Effector memory CD4-positive, alpha-beta T cell (primary cell): ENCODE results near the gene TBX19.

Experiments used
- DNase-seq, 3 donors: peaks; one replicate each; pipeline ENCODE4 v3.0.0-alpha.2; 2020
- H3K27ac ChIP-seq: 2 replicates; pipeline ENCODE4 v1.7.0; 2013; ENCODE audit warnings: mild to moderate bottlenecking, low read length, moderate library complexity; ENCODE audit not compliant: insufficient read depth, poor library complexity, severe bottlenecking
- H3K27me3 ChIP-seq: replicated peaks from 2 replicates; pipeline ENCODE4 v1.7.0; 2013; ENCODE audit warnings: mild to moderate bottlenecking, low read length; ENCODE audit not compliant: insufficient read depth, control insufficient read depth, poor library complexity, severe bottlenecking
- H3K36me3 ChIP-seq: 2 replicates; pipeline ENCODE4 v1.7.0; 2013; ENCODE audit warnings: mild to moderate bottlenecking, low read length, moderate library complexity; ENCODE audit not compliant: control insufficient read depth, insufficient read depth
- H3K4me1 ChIP-seq: 2 replicates; pipeline ENCODE4 v1.7.0; 2013; ENCODE audit warnings: low read length, mild to moderate bottlenecking; ENCODE audit not compliant: control insufficient read depth, insufficient read depth, poor library complexity, severe bottlenecking
- H3K4me3 ChIP-seq: 2 replicates; pipeline ENCODE4 v1.7.0; 2013; ENCODE audit warnings: low read length, low read depth, mild to moderate bottlenecking; ENCODE audit not compliant: insufficient read depth, poor library complexity, severe bottlenecking
- H3K9me3 ChIP-seq: 2 replicates; pipeline ENCODE4 v1.7.0; 2013; ENCODE audit warnings: mild to moderate bottlenecking, low read length, moderate library complexity; ENCODE audit not compliant: control insufficient read depth

TBX19 gene

GRCh38 chr1:168271636-168272035 lies 9.0 kb upstream of the TBX19 start:
- Histone ChIP-seq H3K27me3 (no peaks in the 10 kb centered on the region), H3K9me3 (no peaks in the 10 kb centered on the region), H3K4me1 (no peaks in the 10 kb centered on the region), H3K27ac (no peak overlapping the region), H3K36me3 (no peaks in the 10 kb centered on the region), H3K4me3 (no peak overlapping the region)
- DNase-seq, result no peak

- DNase-seq, result no peak
- no peaks in the 10 kb centered on the region for H3K36me3 ChIP-seq
Observed at GRCh38 chr1:168273575-168273974, 7.1 kb upstream of the TBX19 start.

GRCh38 chr1:168279253-168279652 lies 1.4 kb upstream of the TBX19 start:
- H3K27me3 ChIP-seq, result no peaks in the 10 kb centered on the region
- no peaks in the 10 kb centered on the region for H3K36me3 ChIP-seq
- DNase-seq, result no peak
- H3K27ac ChIP-seq, result no peak overlapping the region
- H3K9me3 ChIP-seq, result no peaks in the 10 kb centered on the region
- H3K4me1 ChIP-seq, result no peaks in the 10 kb centered on the region
- H3K4me3 ChIP-seq, result no peak overlapping the region

More at GRCh38 chr1:168273575-168273974, 7.1 kb upstream of the TBX19 start:
- Histone ChIP-seq H3K4me1 (no peaks in the 10 kb centered on the region), H3K4me3 (no peak overlapping the region), H3K27ac (no peak overlapping the region), H3K27me3 (no peaks in the 10 kb centered on the region), H3K9me3 (no peaks in the 10 kb centered on the region)

GRCh38 chr1:168281603-168282325 lies 1.1 kb downstream of the TBX19 start:
- Histone ChIP-seq H3K27me3 (no peaks in the 10 kb centered on the region), H3K4me3 (no peak overlapping the region), H3K27ac (no peak overlapping the region), H3K4me1 (no peaks in the 10 kb centered on the region), H3K36me3 (no peaks in the 10 kb centered on the region), H3K9me3 (no peaks in the 10 kb centered on the region)
- no peak for DNase-seq

GRCh38 chr1:168285521-168285790 lies 4.8 kb downstream of the TBX19 start:
- H3K36me3 ChIP-seq, result no peaks in the 10 kb centered on the region
- H3K27ac ChIP-seq, result no peak overlapping the region
- no peak for DNase-seq
- no peak overlapping the region for H3K4me3 ChIP-seq
- H3K9me3 ChIP-seq, result no peaks in the 10 kb centered on the region
- no peaks in the 10 kb centered on the region for H3K27me3 ChIP-seq
- no peaks in the 10 kb centered on the region for H3K4me1 ChIP-seq

- no peak for DNase-seq
- Histone ChIP-seq H3K27ac (no peak overlapping the region), H3K4me3 (no peak overlapping the region), H3K36me3 (no peaks in the 10 kb centered on the region), H3K4me1 (no peaks in the 10 kb centered on the region), H3K9me3 (no peaks in the 10 kb centered on the region), H3K27me3 (no peaks in the 10 kb centered on the region)
Observed at GRCh38 chr1:168285971-168286927, 5.6 kb downstream of the TBX19 start.

GRCh38 chr1:168287237-168287664 lies 6.6 kb downstream of the TBX19 start:
- Histone ChIP-seq H3K9me3 (no peaks in the 10 kb centered on the region), H3K27me3 (no peaks in the 10 kb centered on the region), H3K36me3 (peaks cover 3% of the 10 kb centered on the region), H3K27ac (no peak overlapping the region), H3K4me1 (no peaks in the 10 kb centered on the region), H3K4me3 (no peak overlapping the region)
- no peak for DNase-seq

- no peak overlapping the region for H3K4me3 ChIP-seq
- no peaks in the 10 kb centered on the region for H3K4me1 ChIP-seq
- H3K36me3 ChIP-seq, result peaks cover 3% of the 10 kb centered on the region
- H3K27ac ChIP-seq, result no peak overlapping the region
- no peaks in the 10 kb centered on the region for H3K9me3 ChIP-seq
- no peaks in the 10 kb centered on the region for H3K27me3 ChIP-seq
- DNase-seq, result no peak
Observed at GRCh38 chr1:168288311-168289052, 7.8 kb downstream of the TBX19 start.

- no peak for DNase-seq
- H3K27ac ChIP-seq, result no peak overlapping the region
- no peaks in the 10 kb centered on the region for H3K27me3 ChIP-seq
Observed at GRCh38 chr1:168291222-168291837, 10.7 kb downstream of the TBX19 start.

More at GRCh38 chr1:168291222-168291837, 10.7 kb downstream of the TBX19 start:
- H3K4me1 ChIP-seq, result no peaks in the 10 kb centered on the region
- no peaks in the 10 kb centered on the region for H3K9me3 ChIP-seq
- no peak overlapping the region for H3K4me3 ChIP-seq
- H3K36me3 ChIP-seq, result peaks cover 3% of the 10 kb centered on the region
